GM18909 (cell line): Measurements from ENCODE around the gene B3GALNT2.
A peak's percentile ranks its signal among the peaks of the same experiment; 100 is the strongest.
"Not testable (repeated sequence)": the region's sequence is repeated elsewhere in the genome, so short reads cannot be mapped to it uniquely, and the experiment has no call there.

Experiments
- ATAC-seq: cut with Tn5 transposase; IDR thresholded peaks from one replicate; pipeline ENCODE4 v1.9.1; 2021; ENCODE audit warnings: mild to moderate bottlenecking; ENCODE audit not compliant: unreplicated experiment, poor library complexity

The B3GALNT2 gene

GRCh38 chr1:235504494-235505222 is 406 bp upstream of the B3GALNT2 start:
- peak; percentile 83 for ATAC-seq

DNA sequence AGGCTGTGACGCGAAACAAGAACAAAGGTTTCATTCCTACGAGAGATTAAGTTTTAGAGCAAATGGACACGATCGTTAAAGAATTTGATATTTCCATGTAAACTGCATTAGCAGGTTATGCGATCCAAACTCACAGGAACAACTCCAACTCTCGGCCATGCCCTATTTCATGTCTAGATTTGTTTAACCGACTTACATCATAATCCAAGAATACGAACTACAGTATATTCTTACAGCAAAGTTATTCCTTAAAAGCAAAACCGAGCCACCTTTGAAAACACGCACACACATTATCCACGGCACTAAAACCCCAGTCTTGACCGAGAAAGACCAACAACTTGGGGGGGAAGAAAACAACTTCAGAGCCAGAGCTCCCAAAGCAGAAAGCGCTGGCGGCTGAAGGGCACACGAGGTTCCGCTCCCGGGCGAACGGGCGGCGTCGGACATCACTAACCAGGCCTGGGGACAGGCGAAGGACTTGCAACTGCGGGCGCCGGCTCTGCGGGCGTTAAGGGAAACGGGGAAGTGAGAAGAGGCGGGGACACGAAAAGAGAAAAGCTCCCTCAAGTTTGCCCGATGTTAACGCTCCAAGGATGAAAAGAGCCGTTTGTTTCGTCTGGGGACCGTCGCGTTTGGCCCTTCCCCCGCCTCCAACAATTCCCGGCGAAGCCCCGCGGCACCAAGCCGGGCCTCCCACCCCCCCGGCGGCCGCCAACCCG is 690 bp downstream of the B3GALNT2 start:
- ATAC-seq = peak; percentile 8

DNA sequence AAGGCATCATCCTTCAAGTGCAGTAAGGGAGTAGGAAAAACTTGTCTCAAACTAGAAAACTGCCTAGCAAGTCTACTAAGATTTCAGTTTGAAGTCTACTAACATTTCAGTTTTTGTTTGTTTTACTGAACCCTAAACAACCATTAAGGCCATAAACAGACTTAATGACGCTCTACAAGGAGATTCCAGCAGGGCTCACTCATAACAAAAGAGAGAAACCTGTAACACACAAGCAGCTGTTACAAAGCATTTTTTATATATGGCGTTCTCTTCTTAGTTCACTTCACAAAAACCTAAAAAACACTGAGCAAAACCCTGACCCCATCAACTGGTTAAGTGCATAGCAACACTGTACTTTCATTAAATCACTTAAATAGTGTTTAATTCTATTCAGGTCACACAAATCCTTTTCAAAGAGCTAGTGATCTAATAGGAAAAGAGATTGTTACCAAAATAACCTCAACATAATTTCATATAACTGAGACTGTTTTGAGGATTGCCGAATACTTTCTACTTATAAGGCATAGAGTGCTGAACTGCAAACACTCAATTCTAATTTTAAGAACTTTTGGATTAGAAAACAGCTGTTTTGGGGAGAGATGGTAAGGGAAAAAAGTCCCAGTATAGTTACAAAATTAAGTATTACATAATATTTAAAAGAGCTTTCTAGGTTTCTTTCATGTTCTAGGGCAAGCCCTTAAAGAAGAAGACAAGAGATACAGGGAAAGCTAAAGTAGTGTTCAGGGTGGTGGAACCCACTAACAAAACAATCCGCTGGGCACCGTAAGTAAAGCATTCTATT is 1.4 kb downstream of the B3GALNT2 start:
- ATAC-seq = no peak

- ATAC-seq = no peak
Measured at GRCh38 chr1:235500971-235501540, 3.2 kb downstream of the B3GALNT2 start.

DNA sequence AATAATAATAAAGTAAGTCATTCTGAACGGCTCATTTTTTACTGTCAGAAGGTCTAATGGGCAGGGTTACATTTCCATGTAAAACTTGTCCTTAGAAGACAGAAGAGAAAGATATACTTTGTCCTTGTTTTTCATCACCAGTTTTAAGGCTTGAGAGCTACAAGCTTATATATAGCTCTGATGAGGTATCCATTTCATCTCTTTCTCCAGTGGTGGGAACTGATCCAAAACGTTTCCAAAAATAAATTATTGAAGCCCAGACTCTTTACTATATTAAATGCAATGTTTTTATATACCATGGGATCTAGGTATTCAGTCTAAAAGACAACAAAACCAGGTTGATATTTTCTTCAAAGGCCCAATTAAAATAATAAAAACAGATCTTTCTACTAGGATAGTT is 8.7 kb downstream of the B3GALNT2 start:
- no peak for ATAC-seq

GRCh38 chr1:235495030-235495429 is 9.2 kb downstream of the B3GALNT2 start:
- ATAC-seq = no peak

GRCh38 chr1:235494531-235494930 is 9.7 kb downstream of the B3GALNT2 start:
- no peak for ATAC-seq

DNA sequence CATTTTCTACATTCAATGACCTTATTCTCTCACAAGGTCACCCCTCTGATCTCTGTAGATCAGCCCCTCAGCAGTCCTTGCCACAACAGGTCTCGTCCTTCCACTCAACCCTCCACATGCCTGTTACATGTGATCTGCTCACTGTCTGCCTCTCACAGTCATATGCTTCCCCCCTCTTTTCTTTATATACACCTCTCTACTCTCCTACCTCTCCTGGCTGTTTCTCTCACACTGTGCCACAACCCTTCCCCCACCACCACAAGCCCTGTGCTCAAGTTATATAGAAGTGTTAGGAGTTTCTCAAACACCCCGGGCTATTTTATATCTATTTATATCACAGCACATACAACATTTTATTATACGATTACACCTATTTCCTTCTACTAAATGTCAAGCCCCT is 12.6 kb downstream of the B3GALNT2 start:
- ATAC-seq = no peak

DNA sequence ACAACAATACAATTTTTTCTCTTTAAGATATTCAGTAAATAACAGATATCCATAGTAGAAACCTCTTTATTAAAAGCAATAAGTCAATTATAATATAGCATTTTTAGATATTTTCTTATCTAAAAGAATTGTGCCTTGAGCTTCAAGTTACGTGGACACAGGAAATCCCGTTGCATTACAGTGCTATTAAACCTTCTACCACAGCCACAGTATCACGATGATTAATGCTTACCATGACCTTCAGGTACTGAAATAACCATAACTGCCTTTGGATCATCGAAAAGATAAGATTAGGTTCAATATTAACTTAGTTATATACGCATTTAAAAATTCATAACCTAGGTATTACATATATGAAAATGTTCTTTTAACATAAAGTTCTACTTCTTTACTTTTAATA is 17.9 kb downstream of the B3GALNT2 start:
- ATAC-seq = no peak

DNA sequence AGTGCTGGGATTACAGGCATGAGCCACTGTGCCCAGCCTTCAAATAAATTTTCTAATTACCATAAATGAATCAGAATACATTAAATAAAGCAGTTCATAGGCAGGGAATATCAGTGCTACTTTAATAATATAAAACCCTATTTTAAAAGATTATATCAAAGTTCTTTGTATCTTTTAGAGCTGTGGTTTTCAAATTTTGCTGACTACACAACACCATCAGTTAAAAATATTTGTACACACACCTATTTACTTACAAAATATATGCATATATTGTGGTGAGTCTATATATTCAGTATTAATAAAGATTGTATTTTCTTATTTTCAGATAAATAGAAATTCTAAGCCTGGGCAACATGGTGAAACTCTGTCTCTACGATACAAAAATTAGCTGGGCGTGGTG is 18.7 kb downstream of the B3GALNT2 start:
- no peak for ATAC-seq

GRCh38 chr1:235483090-235483489 is 21.2 kb downstream of the B3GALNT2 start:
- no peak for ATAC-seq

DNA sequence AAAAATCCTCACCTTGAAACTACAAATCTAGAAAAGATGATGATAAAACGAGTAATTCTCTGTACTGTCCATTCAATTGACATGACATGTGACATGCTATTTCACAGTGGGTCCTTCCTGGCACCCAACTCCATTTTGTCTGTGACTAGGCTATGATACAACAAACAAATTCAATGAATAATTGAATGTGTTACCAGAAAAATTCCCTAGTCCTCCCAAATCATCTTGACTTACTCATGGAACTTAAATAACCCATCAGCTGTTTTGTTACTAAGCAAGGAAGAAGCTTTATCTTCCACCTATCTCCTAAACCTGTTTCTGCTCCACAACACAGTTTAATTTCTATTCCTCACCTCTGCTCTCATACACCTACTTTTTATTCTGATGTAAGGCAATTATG is 30.4 kb downstream of the B3GALNT2 start:
- ATAC-seq = no peak

DNA sequence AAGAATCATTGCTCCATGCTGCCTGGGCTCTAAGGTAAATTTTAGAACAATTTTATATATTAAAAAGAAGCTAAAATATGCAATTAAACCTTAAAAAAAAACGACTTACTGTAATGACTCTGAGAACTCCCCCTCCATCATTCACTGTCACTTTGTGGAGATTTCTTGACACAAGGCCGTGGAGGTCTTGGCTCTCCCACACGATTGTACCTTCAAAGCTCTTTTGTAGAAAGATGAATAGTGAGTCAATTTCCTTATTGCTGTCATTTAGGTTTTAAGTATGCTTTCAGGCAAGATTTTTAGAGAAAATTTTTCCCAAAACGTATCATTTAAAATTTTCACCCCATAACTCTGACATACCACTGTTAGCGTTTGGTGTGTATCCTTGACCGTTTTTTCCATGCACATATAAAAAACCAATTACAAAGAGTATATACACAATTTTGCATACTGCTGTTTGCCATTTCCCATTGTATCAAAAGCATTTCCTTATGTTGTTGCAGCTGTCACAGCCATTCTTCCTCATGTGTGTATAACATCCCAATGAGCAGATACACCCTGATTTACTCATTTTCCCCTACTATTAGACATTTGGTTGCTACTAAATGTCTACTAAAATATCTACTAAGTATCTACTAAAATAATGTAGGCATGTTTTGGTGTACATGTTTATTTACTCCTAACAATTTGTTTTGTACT is 33.4 kb downstream of the B3GALNT2 start:
- no peak for ATAC-seq

- ATAC-seq = not testable (repeated sequence)
Measured at GRCh38 chr1:235469897-235470296, 34.4 kb downstream of the B3GALNT2 start.

DNA sequence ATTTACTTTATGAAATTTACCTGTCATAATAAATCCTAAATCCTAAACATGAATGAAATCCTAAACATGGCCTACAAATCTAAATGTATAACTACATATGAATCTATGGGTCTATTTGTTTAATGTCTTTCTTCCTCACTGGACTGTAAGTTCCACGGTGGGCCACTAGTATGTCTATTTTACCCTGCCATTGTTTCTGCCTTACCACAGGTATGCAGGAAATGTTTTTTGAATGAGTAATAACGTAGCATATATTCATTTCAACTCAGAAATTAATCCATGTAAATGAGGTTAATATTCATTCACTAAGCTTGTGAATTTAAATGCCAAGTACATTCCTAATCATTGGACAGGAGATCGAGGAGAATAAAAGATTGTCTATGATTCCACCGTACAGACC is 35.3 kb downstream of the B3GALNT2 start:
- ATAC-seq = no peak

- no peak for ATAC-seq
Measured at GRCh38 chr1:235468004-235468403, 36.2 kb downstream of the B3GALNT2 start.

- ATAC-seq = no peak
Measured at GRCh38 chr1:235465066-235465465, 39.2 kb downstream of the B3GALNT2 start.

DNA sequence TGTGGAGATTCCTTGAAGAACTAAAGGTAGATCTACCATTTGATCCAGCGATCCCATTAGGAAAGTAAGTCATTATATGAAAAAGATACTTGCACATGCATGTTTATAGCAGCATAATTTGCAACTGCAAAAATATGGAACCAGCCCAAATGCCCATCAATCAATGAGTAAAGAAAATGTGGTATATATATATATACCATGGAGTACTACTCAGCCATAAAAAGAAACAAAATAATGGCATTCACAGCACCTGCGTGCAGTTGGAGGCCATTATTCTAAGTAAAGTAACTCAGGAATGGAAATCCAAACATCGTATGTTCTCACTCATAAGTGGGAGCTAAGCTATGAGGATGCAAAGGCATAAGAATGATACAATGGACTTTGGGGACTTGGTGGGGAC is 41.4 kb downstream of the B3GALNT2 start:
- ATAC-seq = not testable (repeated sequence)

- no peak for ATAC-seq
Measured at GRCh38 chr1:235461954-235462353, 42.3 kb downstream of the B3GALNT2 start.

DNA sequence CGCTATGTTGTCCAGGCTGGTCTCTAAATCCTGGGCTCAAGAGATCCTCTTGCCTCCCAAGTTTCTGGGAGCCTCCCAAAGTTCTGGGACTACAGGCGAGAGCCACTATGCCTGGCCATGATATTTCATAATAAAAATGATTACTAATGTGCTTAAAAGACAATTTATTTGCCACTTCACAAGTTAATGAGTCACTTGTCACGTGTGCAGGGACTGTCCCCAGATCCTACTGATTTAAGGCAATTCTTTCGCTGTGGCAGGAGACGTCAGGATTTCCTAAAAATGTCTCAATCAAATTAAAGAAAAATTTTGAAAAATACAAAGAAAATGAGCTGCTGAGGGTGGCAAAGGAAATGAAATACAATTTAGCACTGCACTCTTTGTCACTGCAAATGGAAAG is 43.5 kb downstream of the B3GALNT2 start:
- no peak for ATAC-seq
